ENCODE results near the gene TMEM248.
"Not testable (repeated sequence)": the region's sequence is repeated elsewhere in the genome, so short reads cannot be mapped to it uniquely, and the experiment has no call there.

TMEM248 gene

GRCh38 chr7:66950311-66950710, 29.3 kb downstream of the TMEM248 start:
- DNase-seq (ENCODE audit: low read depth in 3 of 3): no peak

GRCh38 chr7:66950763-66951162, 29.7 kb downstream of the TMEM248 start:
- DNase-seq (ENCODE audit: low read depth in 3 of 3): no peak

GRCh38 chr7:66952343-66953043, 31.5 kb downstream of the TMEM248 start:
- DNase-seq (ENCODE audit: low read depth in 3 of 3): no peak

- DNase-seq (ENCODE audit: low read depth in 3 of 3): no peak
Observed at GRCh38 chr7:66953044-66953427, 32.0 kb downstream of the TMEM248 start.

GRCh38 chr7:66957595-66958290, 36.7 kb downstream of the TMEM248 start:
- DNase-seq (ENCODE audit: low read depth in 3 of 3): no peak

GRCh38 chr7:66958538-66959350, 37.7 kb downstream of the TMEM248 start:
- DNase-seq (ENCODE audit: low read depth in 3 of 3): no peak

- DNase-seq (ENCODE audit: low read depth in 3 of 3): no peak
Observed at GRCh38 chr7:66960192-66960591, 39.2 kb downstream of the TMEM248 start.

- DNase-seq (ENCODE audit: low read depth in 3 of 3): no peak
Observed at GRCh38 chr7:66961096-66961495, 40.1 kb downstream of the TMEM248 start.

- DNase-seq (ENCODE audit: low read depth in 3 of 3): no peak
Observed at GRCh38 chr7:66964411-66964810, 43.4 kb downstream of the TMEM248 start.

- DNase-seq (ENCODE audit: low read depth in 3 of 3): no peak
Observed at GRCh38 chr7:66967029-66967428, 46.0 kb downstream of the TMEM248 start.

GRCh38 chr7:66969001-66969400, 48.0 kb downstream of the TMEM248 start:
- not testable (repeated sequence) for DNase-seq (ENCODE audit: low read depth in 3 of 3)

GRCh38 chr7:66970310-66970709, 49.3 kb downstream of the TMEM248 start:
- no peak for DNase-seq (ENCODE audit: low read depth in 3 of 3)

- DNase-seq (ENCODE audit: low read depth in 3 of 3): no peak
Observed at GRCh38 chr7:66974986-66975590, 54.1 kb downstream of the TMEM248 start.

GRCh38 chr7:66978312-66978711, 57.3 kb downstream of the TMEM248 start:
- DNase-seq (ENCODE audit: low read depth in 3 of 3): not testable (repeated sequence)

- not testable (repeated sequence) for DNase-seq (ENCODE audit: low read depth in 3 of 3)
Observed at GRCh38 chr7:66979013-66979412, 58.0 kb downstream of the TMEM248 start.

- not testable (repeated sequence) for DNase-seq (ENCODE audit: low read depth in 3 of 3)
Observed at GRCh38 chr7:66980336-66980735, 59.3 kb downstream of the TMEM248 start.

- not testable (repeated sequence) for DNase-seq (ENCODE audit: low read depth in 3 of 3)
Observed at GRCh38 chr7:66989552-66989951, 68.5 kb downstream of the TMEM248 start.

GRCh38 chr7:66994051-66994450, 73.0 kb downstream of the TMEM248 start:
- DNase-seq (ENCODE audit: low read depth in 3 of 3): not testable (repeated sequence)

GRCh38 chr7:66994691-66995049, 73.6 kb downstream of the TMEM248 start:
- DNase-seq (ENCODE audit: low read depth in 3 of 3): peak; percentile 6 to 27 (median 25)

- DNase-seq (ENCODE audit: low read depth in 3 of 3): peak; percentile 82 to 93 (median 89)
Observed at GRCh38 chr7:66995050-66995776, 74.2 kb downstream of the TMEM248 start, which contains the start of gene SBDS. Gene SBDS, minus strand, starts transcription at chr7:66995586. Its CDS starts 169 bp downstream, at chr7:66995417.

Data from stimulated activated CD4-positive, alpha-beta T cell treated with anti-CD3 and anti-CD28 coated beads, TNF-alpha, amount 100 ng/mL, for 24 hours (primary cell).